NCI-H526 (cell line): Measurements from ENCODE around the gene CCDC157.

ENCODE experiments used
- DNase-seq, 2 experiments: peaks; one replicate each; lab custom pipeline; 2025; lab: John Stamatoyannopoulos, UW

The CCDC157 gene

DNA sequence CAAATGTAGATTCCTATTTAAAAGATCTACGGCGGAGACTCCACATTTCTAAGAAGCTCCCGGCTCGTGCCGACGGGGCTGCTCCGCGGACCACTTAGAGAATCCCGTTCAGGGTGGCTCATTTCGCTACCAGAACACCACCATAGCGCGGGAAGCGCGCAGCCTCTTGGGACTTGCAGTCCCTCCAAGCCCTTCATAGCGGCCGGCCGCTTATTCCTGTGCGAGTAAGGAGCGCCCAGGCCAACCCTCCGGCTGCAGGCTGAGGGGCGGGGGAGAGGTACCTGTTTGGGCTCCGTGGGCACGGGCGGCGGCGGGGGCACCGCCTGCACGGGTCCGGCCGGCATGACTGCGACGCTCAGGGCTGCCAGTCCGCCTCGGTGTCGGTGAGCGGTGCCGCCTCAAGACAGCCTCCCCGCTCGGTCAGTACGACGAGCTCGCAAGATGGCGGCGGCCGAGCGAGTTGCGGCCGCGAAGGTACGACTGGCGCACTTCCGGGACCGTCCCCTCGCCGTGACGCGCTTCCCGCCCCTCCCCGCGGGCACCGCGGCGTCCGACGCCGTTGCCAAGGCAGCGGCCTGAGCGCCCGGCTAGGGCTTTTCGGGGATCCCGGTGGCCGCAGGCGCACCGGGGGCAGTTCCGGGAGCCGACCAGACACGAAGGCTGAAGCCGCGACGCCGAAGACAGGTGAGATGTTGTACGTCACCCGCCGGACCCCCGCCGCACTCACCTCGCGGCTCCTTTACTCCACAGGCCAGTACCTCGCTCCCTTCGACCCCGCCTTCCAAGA lies at the start of gene CCDC157, which contains the start of gene SF3A1:
TSS of gene CCDC157 (plus strand) at position 559 of the 787 bp plus-strand sequence. CDS start 8,994 bp downstream, outside the sequence.
TSS of gene SF3A1 (minus strand) at position 446 of the 787 bp plus-strand sequence. CDS start at position 344, 102 bp downstream.
- DNase-seq, result peak; percentile 86 to 94

DNA sequence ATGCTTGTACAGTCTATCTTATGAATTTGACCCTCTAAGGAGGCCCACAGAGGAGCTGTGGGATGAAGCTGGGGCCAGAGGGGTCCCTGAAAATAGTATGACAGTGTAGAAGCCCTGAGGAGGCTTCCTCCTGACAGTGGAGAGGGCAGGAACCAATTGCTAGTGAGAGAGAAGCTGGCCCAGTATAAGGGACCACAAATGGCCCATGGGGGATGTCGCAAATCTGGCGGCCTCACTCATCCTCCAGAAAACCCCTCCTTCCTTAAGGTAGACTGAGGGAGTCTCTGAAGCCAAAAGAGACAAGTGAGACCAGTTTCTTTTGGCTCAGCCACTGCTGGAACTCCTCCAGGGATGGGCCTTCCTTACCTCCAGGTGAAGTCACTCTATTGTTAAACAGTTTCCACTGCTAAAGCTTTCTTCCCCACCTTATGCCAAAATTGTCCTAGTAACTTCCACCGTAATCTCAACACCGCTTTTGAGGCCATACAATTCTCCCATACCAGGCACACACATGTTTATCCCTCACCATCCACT lies 49.7 kb upstream of the CCDC157 start:
- DNase-seq, result no peak

DNA sequence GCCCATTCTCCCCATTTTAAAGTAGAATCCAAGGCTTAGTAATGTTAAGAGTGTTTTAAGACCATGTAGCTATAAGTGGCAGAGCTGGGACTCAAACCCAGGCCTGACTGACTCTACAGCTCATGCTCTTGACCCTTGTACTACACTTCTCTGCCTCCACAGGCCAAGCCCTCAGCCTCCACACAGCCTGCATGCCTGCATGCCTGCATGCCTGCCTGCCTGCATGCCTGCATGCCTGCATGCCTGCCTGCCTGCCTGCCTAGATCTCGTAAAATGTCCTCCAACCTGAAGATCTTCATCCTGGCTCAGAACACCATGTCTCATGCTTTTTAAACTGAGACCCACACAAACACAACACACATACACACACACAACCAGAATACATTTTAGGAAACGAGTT lies 48.7 kb upstream of the CCDC157 start:
- DNase-seq, result no peak

DNA sequence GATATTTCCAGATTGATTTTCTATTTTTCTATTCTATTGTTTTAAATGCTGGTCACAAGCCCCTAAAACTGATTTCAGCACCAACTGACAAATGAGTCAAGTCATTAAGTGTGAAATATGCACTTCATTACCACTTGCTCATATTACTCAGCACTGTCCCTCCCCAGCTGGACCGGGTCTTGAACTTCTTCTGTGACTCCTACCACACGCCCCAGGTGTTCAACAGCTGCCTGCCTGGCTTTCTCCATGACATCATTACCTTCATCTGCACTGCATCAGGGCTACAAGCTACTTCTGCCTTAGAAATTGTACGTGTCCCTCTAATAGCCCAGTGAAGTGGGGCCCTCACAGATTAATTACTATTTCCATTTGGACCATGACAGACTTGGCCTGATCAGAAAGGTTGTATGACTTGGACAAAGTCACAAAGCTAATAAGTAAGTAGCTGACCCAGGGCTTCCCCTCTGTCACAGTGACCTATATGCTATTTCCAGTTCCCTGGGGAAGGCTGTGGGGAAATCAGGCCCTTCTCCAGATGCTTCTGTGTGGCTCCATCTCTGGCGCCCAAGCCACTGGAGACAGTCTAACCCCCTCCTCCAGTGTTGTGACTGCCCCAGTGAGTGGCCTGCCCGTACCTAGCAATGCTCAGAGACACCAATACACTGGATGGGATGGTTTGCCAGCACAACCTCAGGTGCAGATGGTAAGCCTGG lies 48.1 kb upstream of the CCDC157 start:
- no peak for DNase-seq

DNA sequence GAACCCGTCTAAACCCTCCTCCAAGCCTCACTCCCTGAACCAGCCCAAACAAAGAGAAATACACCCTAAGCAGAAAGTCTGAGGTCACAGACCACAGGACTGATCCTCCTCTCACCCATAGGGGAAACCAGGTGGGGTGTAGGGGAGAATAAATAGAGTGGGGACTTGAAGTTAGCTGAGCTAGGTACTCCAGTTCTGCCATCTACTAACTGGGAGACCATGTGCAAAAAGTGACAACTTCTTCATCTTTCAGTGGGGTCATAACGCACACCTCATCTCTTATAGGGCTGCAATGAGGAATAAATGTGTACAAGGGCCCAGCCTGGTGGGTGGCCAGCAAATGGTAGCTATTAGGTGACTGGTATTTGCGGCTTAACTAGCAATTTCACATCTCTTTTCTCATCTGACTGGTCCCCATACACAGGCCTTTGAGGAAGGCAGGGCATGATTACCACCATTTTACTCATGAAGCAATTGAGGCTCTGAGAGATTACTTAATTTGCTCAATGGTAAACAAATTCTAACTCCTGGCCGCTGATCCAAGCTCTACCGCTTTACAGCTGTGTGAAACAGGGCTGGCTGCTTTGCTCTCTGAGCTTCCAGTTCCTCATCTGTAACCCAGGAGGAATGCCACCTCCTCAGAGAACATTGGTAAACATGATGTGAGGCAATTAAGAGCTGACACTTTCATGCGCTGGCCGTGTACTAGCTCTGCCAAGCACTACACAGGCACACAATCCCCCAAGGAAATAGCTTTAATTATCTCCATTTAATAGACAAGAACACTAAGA lies 46.7 kb upstream of the CCDC157 start:
- DNase-seq, result no peak

DNA sequence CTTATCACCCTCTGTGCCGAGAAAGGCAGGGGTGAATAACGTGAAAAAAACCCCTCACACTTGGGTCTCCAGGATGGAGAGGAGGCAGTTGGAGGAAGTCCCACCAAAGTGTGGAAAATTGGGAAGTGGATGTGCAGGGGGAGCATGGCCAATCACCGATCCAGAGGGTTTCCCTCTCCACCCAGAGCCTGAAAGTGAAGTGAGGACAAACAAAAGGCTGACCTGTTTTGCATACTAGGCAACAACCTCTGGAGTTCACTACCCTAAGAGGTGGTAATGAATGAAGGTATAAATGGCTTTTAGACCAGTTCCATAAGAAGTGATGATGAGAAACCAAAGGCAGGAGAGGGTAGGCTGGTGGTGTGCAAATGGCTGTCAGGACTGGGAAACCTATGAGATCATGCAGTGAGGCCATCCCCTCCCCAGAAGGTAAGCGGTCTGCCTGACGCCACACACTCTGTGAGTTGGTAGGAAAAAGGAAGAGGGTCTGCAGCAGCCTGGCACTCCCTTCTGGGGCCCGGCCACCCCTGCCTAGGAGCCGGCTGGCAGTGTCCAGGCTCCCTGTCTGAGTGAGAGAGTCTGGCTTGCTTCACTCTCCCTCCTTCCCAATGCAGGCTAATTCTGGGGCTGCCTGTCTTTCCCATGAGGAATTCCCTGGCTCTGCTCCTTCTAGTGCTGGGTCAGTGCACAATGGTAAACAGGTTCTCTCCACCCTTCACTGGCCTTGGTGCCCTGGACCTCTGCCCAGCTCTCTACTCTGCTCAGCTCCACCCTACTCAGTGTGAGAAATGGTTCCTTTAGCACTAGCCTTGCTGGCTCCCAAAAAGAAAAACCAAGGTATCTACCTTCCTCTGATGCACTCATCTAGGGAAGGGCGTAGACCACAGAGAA lies 45.7 kb upstream of the CCDC157 start:
- DNase-seq, result peak in 1 of 2 experiments; percentile 32

DNA sequence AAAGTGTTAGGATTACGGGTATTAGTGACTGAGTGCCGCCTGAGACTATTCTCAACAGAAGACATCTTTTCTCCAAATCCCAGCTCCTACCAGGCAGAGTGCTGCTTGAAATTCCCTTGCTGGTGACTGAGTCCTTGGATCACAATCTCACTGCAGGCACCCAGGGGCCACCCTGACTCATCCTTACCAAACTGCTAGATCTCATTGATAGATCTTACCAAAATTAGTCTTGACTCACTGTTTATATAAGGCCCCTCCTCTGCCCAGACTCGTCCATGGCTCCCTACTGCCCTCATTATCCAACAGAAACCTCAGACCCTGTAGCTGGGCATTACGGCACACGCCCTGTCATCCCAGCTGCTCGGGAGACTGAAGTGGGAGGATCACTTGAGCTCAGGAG lies 44.8 kb upstream of the CCDC157 start:
- no peak for DNase-seq

DNA sequence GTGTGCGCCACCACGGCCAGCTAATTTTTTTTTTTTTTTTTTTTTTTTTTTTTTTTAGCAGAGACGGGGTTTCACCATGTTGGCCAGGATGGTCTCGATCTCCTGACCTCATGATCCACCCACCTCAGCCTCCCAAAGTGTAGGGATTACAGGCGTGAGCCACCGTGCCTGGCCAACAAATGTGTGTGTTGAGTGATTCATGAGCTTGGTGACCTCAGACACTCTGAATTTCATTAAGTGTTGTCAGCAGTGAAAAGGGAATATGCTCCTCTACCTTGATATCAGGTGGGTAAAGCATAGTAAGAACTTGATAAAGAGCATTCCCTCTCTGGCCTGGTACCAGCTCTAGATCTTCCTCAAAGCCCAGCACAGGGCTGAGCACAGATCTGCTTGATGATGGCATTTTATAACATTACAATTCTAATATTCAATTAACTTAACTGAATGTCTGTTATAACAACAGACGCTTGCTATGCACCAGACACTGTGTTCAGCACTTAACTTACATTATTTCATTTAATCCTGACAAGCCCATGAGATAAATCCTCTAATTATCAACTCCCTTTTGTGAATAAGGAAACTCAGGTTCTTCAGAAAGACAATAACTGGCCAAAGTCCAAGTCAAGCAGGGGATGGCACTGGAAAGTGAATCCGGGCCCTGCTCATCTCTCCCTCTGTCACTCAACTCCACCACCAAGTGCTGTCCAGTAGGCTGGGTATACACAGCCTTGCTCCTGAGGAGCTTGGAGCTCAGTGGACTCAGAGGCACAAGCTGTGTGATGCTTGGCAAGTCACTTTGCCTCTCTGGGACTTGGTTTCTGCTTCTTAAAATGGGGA lies 43.1 kb upstream of the CCDC157 start:
- no peak for DNase-seq

DNA sequence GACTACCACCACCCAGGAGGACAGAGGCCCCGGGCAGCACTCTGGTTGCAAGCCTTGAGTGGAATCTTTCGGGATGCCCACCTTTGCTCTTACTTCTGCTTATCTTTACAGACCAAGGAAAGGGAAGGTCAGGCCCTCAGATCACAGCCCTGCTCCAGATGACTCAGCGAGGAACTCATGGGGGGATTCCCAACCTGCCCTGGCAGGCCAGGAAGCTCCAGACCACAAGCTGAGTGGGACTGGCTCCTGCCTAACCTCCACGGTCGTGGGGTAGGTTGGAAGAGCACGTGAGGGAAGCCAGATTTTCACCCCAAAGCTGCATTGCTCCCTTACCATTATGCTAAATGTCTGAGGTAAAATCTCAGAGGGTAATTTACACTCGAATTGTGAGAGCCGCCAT lies 41.9 kb upstream of the CCDC157 start:
- DNase-seq, result no peak

DNA sequence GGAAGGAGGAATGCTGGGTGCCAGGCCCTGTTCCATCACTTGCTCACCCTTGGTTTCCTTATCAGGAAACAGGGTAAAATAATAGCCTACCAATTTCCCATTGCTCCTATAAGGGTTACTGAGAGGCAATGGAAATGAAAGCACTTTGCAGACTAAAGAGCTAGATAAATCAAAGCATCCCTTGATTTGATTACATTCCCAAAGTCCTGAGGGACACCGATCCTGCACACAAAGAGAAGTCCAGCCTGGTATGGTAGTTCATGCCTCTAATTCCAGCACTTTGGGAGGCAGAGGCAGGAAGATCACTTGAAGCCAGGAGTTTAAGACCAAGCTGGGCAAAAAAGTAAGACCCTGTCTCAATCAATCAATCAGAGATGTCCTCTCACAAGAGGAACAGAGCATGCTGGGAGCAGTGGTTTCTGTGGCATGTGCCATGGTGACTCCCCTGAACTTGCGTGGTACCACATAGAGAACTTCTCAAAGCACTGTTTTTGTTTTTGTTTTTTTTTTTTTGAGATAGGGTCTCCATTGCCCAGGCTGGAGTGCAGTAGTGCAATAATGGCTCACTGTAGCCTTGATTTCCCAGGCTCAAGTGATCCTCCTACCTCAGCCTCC lies 40.7 kb upstream of the CCDC157 start:
- no peak for DNase-seq

DNA sequence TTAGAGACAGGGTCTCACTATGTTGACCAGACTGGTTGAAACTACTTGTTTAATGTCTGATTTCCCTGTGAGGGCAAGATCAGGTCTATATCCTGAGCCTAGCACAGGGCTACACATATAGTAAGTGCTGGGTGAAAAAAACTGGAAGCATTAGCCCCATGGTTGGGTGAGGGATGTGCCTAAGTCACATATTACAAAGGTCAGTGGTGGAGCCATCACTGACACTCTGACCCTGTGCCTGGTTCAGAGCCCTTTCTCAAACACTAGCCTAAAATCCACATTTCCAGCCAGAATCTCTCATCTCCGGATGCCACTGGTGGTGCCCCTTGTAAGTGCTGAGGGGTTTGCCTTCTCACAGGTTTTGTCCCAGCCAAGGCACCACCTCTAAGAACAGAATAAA lies 39.0 kb upstream of the CCDC157 start:
- DNase-seq, result no peak

DNA sequence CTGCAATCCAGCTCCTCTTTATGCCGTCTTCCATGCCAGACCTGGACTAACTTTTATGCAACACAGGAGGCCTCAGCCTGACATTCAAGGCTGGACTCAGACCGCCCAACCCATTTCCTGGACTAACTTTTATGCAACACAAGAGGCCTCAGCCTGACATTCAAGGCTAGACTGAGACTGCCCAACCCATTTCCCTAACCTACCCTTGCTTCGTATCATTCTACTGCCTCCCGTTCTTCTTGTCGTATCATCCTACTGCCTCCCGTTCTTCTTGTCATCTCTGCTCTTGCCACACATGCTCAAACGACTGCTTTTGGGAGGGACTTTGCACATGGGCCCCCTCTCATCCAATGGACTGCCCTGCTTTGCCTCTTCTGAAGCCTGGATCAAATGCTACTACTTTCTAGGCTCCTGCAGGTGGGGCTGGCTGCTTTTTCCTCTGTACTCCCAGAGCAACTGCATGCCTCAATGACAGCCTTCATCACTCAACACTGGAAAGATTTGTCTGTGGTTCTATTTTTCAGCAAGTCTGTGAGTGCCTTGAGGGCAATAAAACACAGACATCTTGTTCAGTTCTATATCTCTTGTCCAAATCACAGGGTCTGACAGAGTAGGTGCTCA lies 37.9 kb upstream of the CCDC157 start:
- DNase-seq, result no peak

DNA sequence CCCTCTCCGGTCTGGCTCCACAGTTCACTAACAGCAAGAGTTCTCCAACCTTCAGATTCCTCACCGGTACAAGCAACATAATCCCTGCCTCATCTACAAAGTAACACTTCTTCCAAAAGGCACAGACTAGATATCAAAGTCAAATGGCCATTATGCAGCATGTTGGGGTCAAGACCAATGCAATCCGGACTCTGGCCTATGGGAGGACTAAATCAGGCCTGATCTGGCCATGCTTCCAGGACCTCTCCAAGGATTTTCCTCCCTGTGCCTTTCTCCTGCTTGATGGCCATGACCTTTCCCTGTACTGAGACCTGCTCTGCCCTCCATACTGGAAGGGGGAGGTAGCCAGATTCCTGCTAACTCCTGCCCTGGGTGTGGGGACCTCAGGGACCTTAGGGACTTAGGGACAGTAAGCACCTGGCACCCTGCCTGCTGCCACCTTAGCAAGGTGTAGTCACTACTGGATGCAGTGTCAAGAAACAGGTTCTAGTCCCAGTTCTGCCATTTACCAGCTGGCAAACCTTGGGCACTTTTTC lies 36.7 kb upstream of the CCDC157 start:
- no peak for DNase-seq

DNA sequence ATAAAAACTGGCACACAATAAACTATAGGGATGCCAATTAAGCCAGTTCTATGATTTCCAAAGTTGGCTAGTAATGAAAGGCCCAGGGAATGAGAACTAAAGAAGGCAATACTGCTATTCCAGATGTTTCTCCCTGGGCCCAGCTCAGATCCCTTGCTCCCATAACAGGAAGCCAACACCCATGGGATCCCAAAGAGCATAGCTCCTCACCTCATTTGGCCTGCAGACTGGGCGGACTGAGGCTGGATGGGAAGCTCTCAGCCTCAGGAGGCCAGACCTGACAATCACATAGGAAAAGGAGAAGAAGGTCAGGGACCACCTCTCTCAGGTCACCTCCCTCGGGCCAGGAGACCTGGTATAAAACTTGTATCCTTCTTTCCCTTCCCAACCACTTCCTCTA lies 35.3 kb upstream of the CCDC157 start:
- DNase-seq, result no peak

DNA sequence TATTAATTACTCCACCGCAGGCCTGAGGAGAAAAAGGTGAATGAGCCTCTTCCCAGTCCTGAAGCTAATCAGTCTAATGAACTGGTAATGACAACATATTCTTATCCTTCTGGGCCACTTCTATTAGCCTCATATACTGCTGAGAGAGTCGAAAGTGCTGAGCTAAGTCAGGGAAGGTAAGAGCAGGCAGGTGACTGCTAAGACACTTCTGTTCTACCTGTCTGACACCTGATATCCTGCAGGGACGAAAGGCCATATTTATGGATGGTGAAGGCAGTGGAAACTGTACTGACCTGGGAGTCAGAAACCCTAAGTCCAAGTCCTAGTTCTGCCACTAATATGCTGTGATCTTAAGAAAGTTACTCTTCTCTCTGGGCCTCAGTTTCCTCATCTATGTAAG lies 33.6 kb upstream of the CCDC157 start:
- no peak for DNase-seq

DNA sequence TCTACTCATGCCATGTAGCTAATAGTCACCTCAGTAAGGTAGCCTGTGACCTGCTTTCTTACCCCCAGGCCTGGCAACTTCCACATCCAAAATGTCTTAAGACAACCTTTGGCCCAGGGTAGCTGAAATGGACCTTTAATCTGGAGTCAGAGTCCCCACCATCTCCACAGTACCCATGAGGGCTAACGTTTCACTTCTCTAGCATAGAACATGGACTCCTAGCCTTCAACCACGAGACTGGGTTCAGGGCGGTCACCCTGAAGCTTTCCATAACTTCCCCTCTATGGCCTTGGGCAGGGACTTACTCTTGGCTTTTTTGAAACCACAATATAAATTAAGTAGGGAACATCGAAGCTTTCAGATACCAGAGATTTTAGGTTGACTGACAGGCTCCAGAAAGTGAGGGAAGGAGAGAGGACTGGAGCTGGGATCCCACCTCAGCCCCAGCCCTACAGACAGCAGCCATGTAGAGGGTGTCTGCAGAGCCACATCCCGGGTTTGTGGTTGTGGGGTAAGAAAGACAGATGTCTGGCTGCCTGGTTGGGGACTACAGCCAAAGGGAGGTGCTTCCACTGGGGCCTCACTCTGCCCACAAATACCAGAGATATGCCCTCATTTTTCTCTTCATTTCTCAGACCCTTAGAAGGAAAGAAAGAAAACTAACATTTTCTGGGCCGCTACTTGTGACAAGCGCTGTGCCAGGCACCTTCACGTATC lies 32.6 kb upstream of the CCDC157 start:
- no peak for DNase-seq

DNA sequence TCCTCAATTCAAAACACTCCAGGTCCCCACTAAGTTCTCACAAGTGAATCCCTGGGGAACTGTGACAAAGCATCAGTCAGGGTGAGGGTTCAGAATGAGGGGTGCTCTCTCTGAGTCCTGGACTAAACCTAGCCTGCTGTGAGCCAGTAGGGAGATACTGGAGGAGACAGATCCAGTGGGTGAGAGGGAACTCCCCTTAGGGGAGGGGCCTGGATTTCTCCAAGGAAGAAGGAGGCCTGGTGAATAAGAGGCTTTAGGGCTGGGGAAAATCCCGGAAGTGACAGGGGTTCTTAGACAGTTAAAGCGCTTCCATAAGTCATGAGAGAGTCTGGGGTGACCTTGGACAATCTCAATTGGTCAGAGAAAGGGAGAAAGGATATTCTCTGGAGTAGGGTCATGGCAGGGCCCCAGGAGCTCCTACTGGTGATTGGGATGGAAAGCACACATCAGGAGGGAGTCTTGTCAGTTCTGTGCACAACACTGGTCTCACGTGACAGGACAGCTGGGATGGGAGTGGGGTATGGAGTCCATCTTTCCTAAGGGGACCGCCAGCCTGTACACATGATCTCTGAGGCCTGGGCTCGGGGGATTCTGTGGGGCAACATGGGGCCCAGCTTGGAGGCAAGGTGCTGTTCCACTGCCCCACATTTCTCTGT lies 31.6 kb upstream of the CCDC157 start:
- DNase-seq, result no peak

DNA sequence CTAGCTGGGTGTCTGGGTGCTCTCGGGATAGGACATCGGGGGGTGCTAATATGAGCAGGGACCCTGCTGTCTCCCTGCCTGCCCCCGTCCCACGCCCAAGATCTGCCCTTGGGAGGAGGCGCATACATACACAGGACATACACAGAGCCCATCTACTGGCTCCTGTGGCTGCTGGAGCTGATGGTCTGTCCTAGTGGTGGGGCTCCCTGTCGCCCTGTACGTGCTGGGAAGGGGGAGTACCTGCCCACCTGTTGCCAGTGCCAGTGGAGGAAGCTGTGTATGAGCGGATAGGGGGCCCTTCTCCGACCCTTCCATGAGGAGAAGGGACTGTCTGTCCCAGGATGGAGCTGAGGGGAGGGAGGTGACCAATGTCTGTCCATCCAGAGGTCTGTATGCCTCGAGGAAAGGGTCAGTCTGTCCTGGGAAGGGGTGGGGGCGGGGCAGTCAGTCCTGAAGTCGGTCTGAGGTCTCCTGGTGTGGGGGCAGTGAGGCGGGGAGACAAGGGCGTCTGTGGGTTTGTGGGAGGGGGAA lies 31.0 kb upstream of the CCDC157 start:
- DNase-seq, result peak in 1 of 2 experiments; percentile 25
